Liver (tissue), 9 donors: ENCODE measurements around the gene SORCS2. TPM values are rescaled to one million over a fixed set of nuclear protein-coding genes. Genes with fewer than 3 reads are reported as not detected.
"Not testable (repeated sequence)": the region's sequence is repeated elsewhere in the genome, so short reads cannot be mapped to it uniquely, and the experiment has no call there.

ENCODE experiments used
- DNase-seq: peaks from one replicate; pipeline ENCODE4 v3.0.0-alpha.2; 2017; ENCODE audit warnings: low spot score
- H3K27ac ChIP-seq, 2 donors: one replicate each; pipeline ENCODE4 v1.7.0; 2013; ENCODE audit warnings: inconsistent platforms in 2 of 2, low read length in 2 of 2, control low read depth in 1 of 2, low read depth in 1 of 2, mild to moderate bottlenecking in 1 of 2
- H3K27me3 ChIP-seq, 4 donors: one replicate each; pipeline versions ENCODE4 v1.6.1 to v1.7.0; 2013; ENCODE audit warnings: low read length in 3 of 4, inconsistent platforms in 1 of 4, mild to moderate bottlenecking in 1 of 4, moderate library complexity in 1 of 4; ENCODE audit not compliant: control insufficient read depth in 4 of 4, insufficient read depth in 4 of 4
- H3K36me3 ChIP-seq, 4 donors: one replicate each; pipeline versions ENCODE4 v1.6.1 to v1.7.0; 2013; ENCODE audit warnings: low read length in 3 of 4, mild to moderate bottlenecking in 3 of 4, low read depth in 1 of 4, moderate library complexity in 1 of 4; ENCODE audit not compliant: control insufficient read depth in 4 of 4, insufficient read depth in 3 of 4
- H3K4me1 ChIP-seq, 4 donors: one replicate each; pipeline versions ENCODE4 v1.6.1 to v1.7.0; 2013; ENCODE audit warnings: low read length in 3 of 4, mild to moderate bottlenecking in 3 of 4, moderate library complexity in 1 of 4; ENCODE audit not compliant: control insufficient read depth in 4 of 4, insufficient read depth in 4 of 4
- H3K4me3 ChIP-seq, 3 donors: one replicate each; pipeline versions ENCODE4 v1.6.1 to v1.7.0; 2013; ENCODE audit warnings: low read length in 3 of 3, control low read depth in 1 of 3, low read depth in 1 of 3, mild to moderate bottlenecking in 1 of 3
- H3K9ac ChIP-seq, 2 donors: one replicate each; pipeline ENCODE4 v1.7.0; 2013; ENCODE audit warnings: low read length in 2 of 2, mild to moderate bottlenecking in 2 of 2, moderate library complexity in 2 of 2, control low read depth in 1 of 2, low read depth in 1 of 2
- H3K9me3 ChIP-seq, 4 donors: one replicate each; pipeline versions ENCODE4 v1.6.1 to v1.7.0; 2013; ENCODE audit warnings: low read length in 3 of 4; ENCODE audit not compliant: control insufficient read depth in 4 of 4
- EGR1 ChIP-seq, 2 donors: IDR thresholded peaks; 2 replicates each; pipeline ENCODE4 v1.6.1; 2016 to 2018; ENCODE audit warnings: antibody characterized with exemption in 2 of 2, low read depth in 2 of 2
- FOXA1 ChIP-seq: IDR thresholded peaks from 2 replicates; pipeline ENCODE4 v1.6.1; 2016; ENCODE audit warnings: antibody characterized with exemption
- FOXA2 ChIP-seq: IDR thresholded peaks from 2 replicates; pipeline ENCODE4 v1.6.1; 2016; ENCODE audit warnings: antibody characterized with exemption
- GABPA ChIP-seq, 2 donors: IDR thresholded peaks in 1 of 2; conservative IDR thresholded peaks in 1 of 2; 2 replicates each; pipeline ENCODE4 v1.6.1; 2016; ENCODE audit warnings: antibody characterized with exemption in 2 of 2, mild to moderate bottlenecking in 1 of 2, moderate library complexity in 1 of 2
- HNF4A ChIP-seq, 2 donors: conservative IDR thresholded peaks; 2 replicates each; pipeline ENCODE4 v1.6.1; 2016; ENCODE audit warnings: antibody characterized with exemption in 2 of 2, mild to moderate bottlenecking in 2 of 2
- HNF4G ChIP-seq: IDR thresholded peaks from 2 replicates; pipeline ENCODE4 v1.6.1; 2016; ENCODE audit warnings: antibody characterized with exemption
- JUND ChIP-seq, 2 donors: IDR thresholded peaks; 2 replicates each; pipeline ENCODE4 v1.6.1; 2016; ENCODE audit warnings: antibody characterized with exemption in 2 of 2
- MAX ChIP-seq: IDR thresholded peaks from 2 replicates; pipeline ENCODE4 v1.6.1; 2016; ENCODE audit warnings: antibody characterized with exemption
- NR2F2 ChIP-seq: IDR thresholded peaks from 2 replicates; pipeline ENCODE4 v1.6.1; 2016; ENCODE audit warnings: antibody characterized with exemption
- RAD21 ChIP-seq, 2 donors: IDR thresholded peaks; 2 replicates each; pipeline ENCODE4 v1.6.1; 2016; ENCODE audit warnings: antibody characterized with exemption in 2 of 2, mild to moderate bottlenecking in 2 of 2
- REST ChIP-seq: IDR thresholded peaks from 2 replicates; pipeline ENCODE4 v1.6.1; 2016; ENCODE audit warnings: antibody characterized with exemption, mild to moderate bottlenecking
- RXRA ChIP-seq, 2 donors: IDR thresholded peaks; 2 replicates each; pipeline ENCODE4 v1.6.1; 2017 to 2018; ENCODE audit warnings: antibody characterized with exemption in 2 of 2, mild to moderate bottlenecking in 1 of 2
- SP1 ChIP-seq: IDR thresholded peaks from 2 replicates; pipeline ENCODE4 v1.6.1; 2018; ENCODE audit warnings: antibody characterized with exemption, mild to moderate bottlenecking
- TAF1 ChIP-seq: conservative IDR thresholded peaks from 2 replicates; pipeline ENCODE4 v1.6.1; 2016; ENCODE audit warnings: antibody characterized with exemption, mild to moderate bottlenecking
- YY1 ChIP-seq: IDR thresholded peaks from 2 replicates; pipeline ENCODE4 v1.6.1; 2016; ENCODE audit warnings: antibody characterized with exemption, mild to moderate bottlenecking
- WGBS: extraction: QIAGEN DNeasy Blood & Tissue Kit; methylation state at CpG from one replicate; pipeline ENCODE4 v1.1.7; 2013; 5-methylcytosine and 5-hydroxymethylcytosine counted together
- polyA plus RNA-seq, 2 donors: library from polyadenylated mRNA; stranded (reverse) in 1 of 2; unstranded in 1 of 2; fragments of 200-250 nt in 1 of 2; fragments of >200 nt in 1 of 2; fragmentation: Nextera tagmentation in 1 of 2; extraction: Ambion mirVana in 1 of 2; gene quantifications; one replicate each; pipeline versions ENCODE4 v1.2.1 to v1.2.3, GENCODE V29; 2013 to 2015
- total RNA-seq, 2 donors: library from RNA; depleted of rRNA; stranded (reverse); fragments of >200 nt; gene quantifications; one replicate each; pipeline ENCODE4 v1.2.3, GENCODE V29; 2014
- TF ChIP-seq, protein P1 (sequence below): fragments of 150-350 bp; IDR thresholded peaks from 2 replicates; pipeline ENCODE4 v1.5.1; 2017; ENCODE audit warnings: improper control_type of control experiment, low read depth, low read length; ENCODE audit not compliant: missing input control
- TF ChIP-seq, protein P2 (sequence below): IDR thresholded peaks from 2 replicates; pipeline ENCODE4 v1.6.1; 2016; ENCODE audit warnings: antibody characterized with exemption
- TF ChIP-seq, protein P3 (sequence below): IDR thresholded peaks from 2 replicates; pipeline ENCODE4 v1.6.1; 2016; ENCODE audit warnings: antibody characterized with exemption
- donor health status: healthy.
- donor health status: healthy.
- donor health status: healthy.
- donor health status: healthy.
- donor health status: healthy.

SORCS2 gene
- total and polyA plus RNA-seq, 4 donors = 0.10 to 1.4 (median 0.92) TPM

- H3K4me1 ChIP-seq = no peaks in the 10 kb centered on the region
- H3K9ac ChIP-seq = no peak overlapping the region
- no peak for DNase-seq
- H3K9me3 ChIP-seq = no peaks in the 10 kb centered on the region
- TF ChIP-seq, protein P1, sequence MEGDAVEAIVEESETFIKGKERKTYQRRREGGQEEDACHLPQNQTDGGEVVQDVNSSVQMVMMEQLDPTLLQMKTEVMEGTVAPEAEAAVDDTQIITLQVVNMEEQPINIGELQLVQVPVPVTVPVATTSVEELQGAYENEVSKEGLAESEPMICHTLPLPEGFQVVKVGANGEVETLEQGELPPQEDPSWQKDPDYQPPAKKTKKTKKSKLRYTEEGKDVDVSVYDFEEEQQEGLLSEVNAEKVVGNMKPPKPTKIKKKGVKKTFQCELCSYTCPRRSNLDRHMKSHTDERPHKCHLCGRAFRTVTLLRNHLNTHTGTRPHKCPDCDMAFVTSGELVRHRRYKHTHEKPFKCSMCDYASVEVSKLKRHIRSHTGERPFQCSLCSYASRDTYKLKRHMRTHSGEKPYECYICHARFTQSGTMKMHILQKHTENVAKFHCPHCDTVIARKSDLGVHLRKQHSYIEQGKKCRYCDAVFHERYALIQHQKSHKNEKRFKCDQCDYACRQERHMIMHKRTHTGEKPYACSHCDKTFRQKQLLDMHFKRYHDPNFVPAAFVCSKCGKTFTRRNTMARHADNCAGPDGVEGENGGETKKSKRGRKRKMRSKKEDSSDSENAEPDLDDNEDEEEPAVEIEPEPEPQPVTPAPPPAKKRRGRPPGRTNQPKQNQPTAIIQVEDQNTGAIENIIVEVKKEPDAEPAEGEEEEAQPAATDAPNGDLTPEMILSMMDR = no peak
- 71% methylated on average over 2 of the region's 2 CpGs for WGBS
- no peak overlapping the region for H3K4me3 ChIP-seq
- no peak overlapping the region for H3K27ac ChIP-seq
- H3K36me3 ChIP-seq = no peaks in the 10 kb centered on the region
- no peaks in the 10 kb centered on the region for H3K27me3 ChIP-seq
Observed at GRCh38 chr4:7451434-7451789, 259.1 kb downstream of the SORCS2 start.

- TF ChIP-seq JUND (IDR thresholded peaks at IDR 0.05) (no peak), FOXA1 (no peak), RXRA (IDR thresholded peaks at IDR 0.05) (no peak), HNF4G (no peak), GABPA (IDR thresholded peaks at IDR 0.05 in 1 of 2, conservative IDR thresholded peaks at IDR 0.05 in 1 of 2) (no peak), FOXA2 (no peak), MAX (no peak), YY1 (no peak), REST (no peak), TAF1 (no peak), HNF4A (conservative IDR thresholded peaks at IDR 0.05) (no peak), RAD21 (IDR thresholded peaks at IDR 0.05) (no peak), NR2F2 (no peak), SP1 (no peak), EGR1 (IDR thresholded peaks at IDR 0.05; ENCODE audit: low read depth in 2 of 2) (no peak)
- TF ChIP-seq, protein P2, sequence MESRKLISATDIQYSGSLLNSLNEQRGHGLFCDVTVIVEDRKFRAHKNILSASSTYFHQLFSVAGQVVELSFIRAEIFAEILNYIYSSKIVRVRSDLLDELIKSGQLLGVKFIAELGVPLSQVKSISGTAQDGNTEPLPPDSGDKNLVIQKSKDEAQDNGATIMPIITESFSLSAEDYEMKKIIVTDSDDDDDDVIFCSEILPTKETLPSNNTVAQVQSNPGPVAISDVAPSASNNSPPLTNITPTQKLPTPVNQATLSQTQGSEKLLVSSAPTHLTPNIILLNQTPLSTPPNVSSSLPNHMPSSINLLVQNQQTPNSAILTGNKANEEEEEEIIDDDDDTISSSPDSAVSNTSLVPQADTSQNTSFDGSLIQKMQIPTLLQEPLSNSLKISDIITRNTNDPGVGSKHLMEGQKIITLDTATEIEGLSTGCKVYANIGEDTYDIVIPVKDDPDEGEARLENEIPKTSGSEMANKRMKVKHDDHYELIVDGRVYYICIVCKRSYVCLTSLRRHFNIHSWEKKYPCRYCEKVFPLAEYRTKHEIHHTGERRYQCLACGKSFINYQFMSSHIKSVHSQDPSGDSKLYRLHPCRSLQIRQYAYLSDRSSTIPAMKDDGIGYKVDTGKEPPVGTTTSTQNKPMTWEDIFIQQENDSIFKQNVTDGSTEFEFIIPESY = no peak
- TF ChIP-seq, protein P1 = no peak
- TF ChIP-seq, protein P3, sequence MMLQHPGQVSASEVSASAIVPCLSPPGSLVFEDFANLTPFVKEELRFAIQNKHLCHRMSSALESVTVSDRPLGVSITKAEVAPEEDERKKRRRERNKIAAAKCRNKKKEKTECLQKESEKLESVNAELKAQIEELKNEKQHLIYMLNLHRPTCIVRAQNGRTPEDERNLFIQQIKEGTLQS = no peak
- no peak overlapping the region for H3K27ac ChIP-seq
- no peak overlapping the region for H3K9ac ChIP-seq
- no peak overlapping the region for H3K4me3 ChIP-seq
- WGBS = 93% methylated on average over 6 of the region's 6 CpGs
- DNase-seq = no peak
- H3K4me1 ChIP-seq = no peaks in the 10 kb centered on the region
- no peaks in the 10 kb centered on the region for H3K27me3 ChIP-seq
- no peaks in the 10 kb centered on the region for H3K9me3 ChIP-seq
- H3K36me3 ChIP-seq = no peaks in the 10 kb centered on the region
Observed at GRCh38 chr4:7451800-7452199, 259.5 kb downstream of the SORCS2 start.

- not testable (repeated sequence) for DNase-seq, H3K36me3 ChIP-seq, H3K4me1 ChIP-seq, H3K9me3 ChIP-seq, H3K27ac ChIP-seq, H3K27me3 ChIP-seq, H3K9ac ChIP-seq, H3K4me3 ChIP-seq
- WGBS = 85% methylated on average over 9 of the region's 9 CpGs
Observed at GRCh38 chr4:7452802-7453201, 260.5 kb downstream of the SORCS2 start.
